Activated T-helper 1 cell treated with anti-CD3 and anti-CD28 coated beads, Interleukin-2, amount 50 U/mL, for 16 hours (primary cell): ENCODE data around the gene TKFC.

Source experiments
- DNase-seq, 2 donors: peaks; one replicate each; pipeline ENCODE4 v3.0.0-alpha.2; 2020; ENCODE audit warnings: low read depth in 1 of 2, low spot score in 1 of 2

TKFC gene

GRCh38 chr11:61343792-61344745 is 11.0 kb downstream of the TKFC start:
- DNase-seq, result no peak

DNA sequence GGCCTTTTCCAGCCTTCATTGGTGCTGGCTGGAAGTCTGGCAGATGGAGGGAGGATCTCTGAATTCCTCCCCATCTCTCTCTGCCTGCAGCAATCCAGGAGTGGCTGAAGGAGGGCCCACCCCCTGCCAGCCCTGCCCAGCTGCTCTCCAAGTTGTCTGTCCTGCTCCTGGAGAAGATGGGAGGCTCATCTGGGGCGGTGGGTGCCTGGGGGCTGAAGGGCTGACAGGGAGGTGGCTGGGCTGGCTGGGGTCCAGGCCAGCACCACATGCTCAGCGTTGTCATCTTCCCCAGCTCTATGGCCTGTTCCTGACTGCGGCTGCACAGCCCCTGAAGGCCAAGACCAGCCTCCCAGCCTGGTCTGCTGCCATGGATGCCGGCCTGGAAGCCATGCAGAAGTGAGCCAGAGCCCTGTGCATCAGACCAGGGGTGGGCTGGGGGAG is 12.2 kb downstream of the TKFC start:
- no peak for DNase-seq

DNA sequence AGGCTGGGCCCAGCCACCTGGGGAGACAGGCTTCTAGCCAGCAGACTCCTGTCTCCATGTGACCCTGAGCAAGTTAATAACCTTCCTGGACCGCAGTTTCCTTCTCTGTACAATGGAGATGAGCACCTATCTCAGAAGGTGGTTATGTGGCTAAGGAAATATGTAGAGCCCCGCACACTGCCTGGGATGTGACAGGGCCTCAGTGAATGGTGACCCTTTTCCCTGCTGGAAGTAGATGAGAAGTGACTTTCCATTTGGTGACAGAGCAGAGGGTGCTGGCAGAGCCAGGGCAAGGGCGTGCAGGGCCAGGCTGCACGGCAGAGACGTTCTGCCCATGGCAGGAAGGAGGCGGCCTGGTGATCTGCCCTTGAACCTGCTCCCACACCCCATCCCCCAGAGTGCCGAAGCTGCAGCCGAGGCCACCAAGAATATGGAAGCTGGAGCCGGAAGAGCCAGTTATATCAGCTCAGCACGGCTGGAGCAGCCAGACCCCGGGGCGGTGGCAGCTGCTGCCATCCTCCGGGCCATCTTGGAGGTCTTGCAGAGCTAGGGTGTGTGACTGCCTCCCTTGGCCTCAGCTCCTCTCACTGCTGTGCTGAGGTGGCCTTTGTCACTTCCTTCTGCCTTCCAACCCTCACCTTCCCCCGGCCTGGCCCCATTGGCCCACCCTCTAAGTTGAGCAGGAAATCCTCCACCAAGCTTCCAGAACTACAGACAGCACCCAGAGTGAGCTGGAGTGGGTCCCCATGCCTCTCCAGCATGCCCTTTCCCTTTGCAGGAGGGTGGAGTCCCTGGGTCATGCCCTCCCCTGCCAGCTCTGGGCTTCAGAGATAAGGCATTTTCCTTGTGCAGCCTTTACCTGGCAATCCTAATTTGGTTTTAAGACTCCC is 13.2 kb downstream of the TKFC start:
- no peak for DNase-seq

GRCh38 chr11:61347916-61348461 is 15.0 kb downstream of the TKFC start:
- DNase-seq, result no peak

DNA sequence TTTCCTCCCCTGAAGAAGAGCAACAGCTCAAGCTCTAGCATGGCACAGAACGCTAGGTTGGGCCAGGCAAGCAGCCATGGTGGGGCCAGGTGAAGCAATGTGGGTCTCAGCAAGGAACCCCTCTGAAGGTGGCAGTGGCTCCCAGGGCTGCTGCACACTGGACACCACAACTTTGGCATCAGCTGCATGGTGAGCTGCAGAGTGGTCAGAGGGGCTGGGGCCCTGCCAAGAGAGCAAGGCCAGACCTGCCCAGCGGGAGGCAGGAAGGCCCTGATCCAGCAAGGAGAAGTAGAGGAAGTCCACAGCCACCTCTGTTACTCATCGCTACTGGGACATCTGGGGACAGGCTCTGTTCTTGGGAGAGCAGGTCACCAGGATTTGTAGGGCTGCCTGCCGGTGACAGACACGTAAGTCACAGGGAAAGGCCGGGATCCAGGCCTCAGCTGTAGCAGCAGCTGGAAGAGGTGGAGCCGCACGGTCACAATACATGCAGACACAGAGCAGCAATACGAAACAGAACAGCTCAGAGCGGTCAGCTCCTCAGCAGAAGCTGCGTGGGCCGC is 16.2 kb downstream of the TKFC start:
- no peak for DNase-seq

- no peak for DNase-seq
These were observed 16.9 kb downstream of the TKFC start for GRCh38 chr11:61349916-61350315.

DNA sequence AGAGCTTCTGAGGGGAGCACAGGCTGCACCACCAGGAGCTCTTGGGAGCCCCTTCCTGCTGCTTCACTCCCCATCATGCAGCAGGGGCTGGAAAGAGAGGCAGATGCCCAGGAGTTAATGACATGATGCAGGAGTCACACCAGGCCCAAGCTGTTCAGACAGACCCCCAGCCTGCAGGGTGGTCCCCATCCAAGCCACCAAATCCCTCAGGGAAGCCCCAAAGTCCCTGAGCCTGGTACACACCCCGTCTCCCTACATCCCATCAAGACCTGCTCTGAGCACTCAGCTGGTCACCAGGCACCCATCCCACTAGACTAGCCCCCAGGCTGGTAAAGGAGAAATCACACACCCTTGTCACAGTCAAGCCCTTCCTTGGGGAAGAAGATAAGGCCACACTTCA is 17.3 kb downstream of the TKFC start:
- no peak for DNase-seq

GRCh38 chr11:61350803-61351202 is 17.8 kb downstream of the TKFC start:
- DNase-seq, result no peak

GRCh38 chr11:61352038-61352437 is 19.0 kb downstream of the TKFC start:
- no peak for DNase-seq

GRCh38 chr11:61353131-61354067 is 20.4 kb downstream of the TKFC start:
- DNase-seq, result no peak

DNA sequence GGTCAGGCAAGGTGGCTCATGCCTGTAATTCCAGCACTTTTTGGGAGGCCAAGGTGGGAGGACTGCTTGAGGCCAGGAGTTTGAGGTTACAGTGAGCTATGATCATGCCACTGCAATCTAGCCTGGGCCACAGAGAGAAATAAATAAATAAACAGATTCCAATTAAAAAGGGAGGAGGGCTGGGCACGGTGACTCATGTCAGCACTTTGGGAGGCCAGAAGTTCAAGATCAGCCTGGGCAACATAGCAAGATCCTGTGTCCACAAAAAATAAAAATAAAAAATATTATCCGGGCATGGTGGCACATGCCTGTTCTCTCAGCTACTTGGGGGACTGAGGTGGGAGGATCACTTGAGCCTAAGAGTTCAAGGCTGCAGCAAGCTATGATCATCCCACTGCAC is 21.2 kb downstream of the TKFC start:
- DNase-seq, result no peak

GRCh38 chr11:61356706-61357105 is 23.7 kb downstream of the TKFC start:
- DNase-seq, result no peak

- DNase-seq, result no peak
These were observed 24.3 kb downstream of the TKFC start for GRCh38 chr11:61357233-61357893.

DNA sequence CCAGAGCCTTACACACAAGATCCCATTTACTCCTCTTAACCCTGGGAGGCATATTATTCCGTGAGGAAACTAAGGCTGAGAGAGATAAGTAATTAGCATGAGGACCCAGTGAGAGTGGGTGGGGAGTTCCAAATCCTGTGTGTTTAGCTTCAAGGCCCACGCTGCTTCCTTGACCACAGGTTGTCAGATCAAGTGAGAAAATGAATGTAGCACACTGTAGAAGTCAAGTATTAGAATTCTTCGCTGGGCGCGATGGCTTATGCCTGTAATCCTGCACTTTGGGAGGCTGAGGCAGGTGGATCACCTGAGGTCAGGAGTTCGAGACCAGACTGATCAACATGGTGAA is 24.8 kb downstream of the TKFC start:
- no peak for DNase-seq

DNA sequence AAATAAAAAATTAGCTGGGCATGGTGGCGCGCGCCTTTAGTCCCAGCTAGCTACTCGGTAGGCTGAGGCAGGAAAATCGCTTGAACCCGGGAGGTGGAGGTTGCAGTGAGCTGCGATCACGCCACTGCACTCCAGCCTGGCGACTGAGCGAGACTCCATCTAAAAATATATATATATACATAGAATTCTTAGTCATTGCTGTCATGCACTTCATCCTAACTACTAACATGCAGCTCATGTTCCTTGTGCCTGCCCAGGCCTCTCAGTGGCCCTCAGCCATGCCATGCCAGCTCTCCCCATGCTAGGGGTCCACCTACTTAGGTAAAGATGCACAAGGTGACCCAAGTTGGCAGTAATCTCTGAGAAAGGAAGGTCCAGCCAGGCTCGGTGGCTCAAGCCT is 25.5 kb downstream of the TKFC start:
- DNase-seq, result no peak

- no peak for DNase-seq
These were observed 26.5 kb downstream of the TKFC start for GRCh38 chr11:61359516-61359915.

- no peak for DNase-seq
These were observed 28.3 kb downstream of the TKFC start for GRCh38 chr11:61361237-61361740.

DNA sequence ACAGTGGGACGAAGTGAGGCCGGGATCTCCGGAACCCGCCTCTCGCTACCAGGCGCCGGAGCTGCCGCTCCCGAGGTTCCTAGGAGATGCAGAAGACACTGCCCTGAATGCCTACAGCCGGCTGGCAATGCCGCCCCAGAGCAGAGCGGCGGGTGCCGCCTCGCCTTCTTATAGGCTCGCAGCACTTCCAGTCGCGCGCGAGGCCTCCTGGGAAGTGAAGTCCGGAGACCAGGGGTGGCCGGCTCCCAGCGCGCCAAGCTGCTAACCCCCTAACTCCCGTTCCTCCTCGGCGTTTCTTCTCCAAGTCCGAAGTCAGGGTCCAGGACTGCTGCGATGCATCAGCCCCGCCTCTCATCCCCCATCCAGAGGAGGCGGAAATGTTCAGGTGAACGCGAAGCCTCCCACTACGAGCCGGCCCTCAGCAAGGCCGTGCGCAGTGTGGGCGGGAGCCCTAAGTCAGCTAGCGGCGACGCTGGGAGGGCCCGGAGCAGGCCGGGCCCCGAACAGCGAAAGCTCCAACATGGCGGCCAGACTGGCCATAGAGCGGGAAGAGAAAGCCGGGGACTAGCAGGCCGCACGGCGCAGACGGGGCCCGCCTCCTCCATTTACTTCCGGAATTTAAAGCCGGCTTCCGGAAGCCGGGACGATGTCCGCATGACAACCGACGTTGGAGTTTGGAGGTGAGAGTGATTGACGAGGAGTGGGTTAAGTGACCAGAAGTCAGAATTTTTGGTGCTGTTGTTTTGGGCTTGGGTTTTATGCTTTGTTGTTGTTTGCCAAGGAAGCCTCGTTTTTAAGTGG is 28.9 kb downstream of the TKFC start, which contains the start of the genes CYB561A3 and TMEM138:
Gene CYB561A3, minus strand, starts transcription at position 142 of the 801 bp plus-strand sequence. CDS start 5,169 bp downstream, outside the sequence.
Gene TMEM138, plus strand, starts transcription at position 634 of the 801 bp plus-strand sequence. CDS start 2,017 bp downstream, outside the sequence.
- peak; percentile 68 to 81 for DNase-seq

- DNase-seq, result peak in 1 of 2 donors; percentile 2
These were observed 29.5 kb downstream of the TKFC start for GRCh38 chr11:61362542-61362875.
